IMR-90 (cell line): ENCODE measurements around the gene ADAM12. TPM values are rescaled to one million over a fixed set of nuclear protein-coding genes. Genes with fewer than 3 reads are reported as not detected.
A peak's percentile ranks its signal among the peaks of the same experiment; 100 is the strongest.

Experiments
- ATAC-seq: fragments of 200-7000 bp; cut with Tn5 transposase; 2 replicates; pipeline ENCODE4 v1.9.1; 2020; ENCODE audit warnings: low read depth, mild to moderate bottlenecking, moderate library complexity
- BruUV-seq: library from RNA; stranded (reverse); fragments of 400-500 nt; replicated peaks from 2 replicates; lab custom pipeline; 2021; lab: Mats Ljungman, UMichigan
- CTCF ChIA-PET: fragments of 300-600 bp; formaldehyde crosslinking; extraction: SDS; loops from one replicate; lab custom pipeline; 2021; ENCODE audit warnings: antibody characterized with exemption; lab: Yijun Ruan, JAX
- POLR2A ChIA-PET: fragments of 300-600 bp; sonication (Branson Sonifier 250); formaldehyde crosslinking; loops from one replicate; lab custom pipeline; 2022; ENCODE audit warnings: antibody characterized with exemption; ENCODE audit not compliant: unreplicated experiment; lab: Charles Lee
- DNase-seq: peaks from one replicate; pipeline ENCODE4 v3.0.0; 2013
- H2AFZ ChIP-seq: replicated peaks from 2 replicates; pipeline ENCODE3; 2013; ENCODE audit warnings: low read length, mild to moderate bottlenecking; ENCODE audit not compliant: poor library complexity
- H2AK5ac ChIP-seq: 2 replicates; pipeline ENCODE4 v1.6.1; 2013; ENCODE audit warnings: low read depth, low read length, inconsistent platforms
- H2AK9ac ChIP-seq: replicated peaks from 2 replicates; pipeline ENCODE3; 2013; ENCODE audit warnings: mild to moderate bottlenecking, low read depth, low read length, moderate library complexity; ENCODE audit not compliant: poor library complexity
- H2BK120ac ChIP-seq: 2 replicates; pipeline ENCODE4 v1.6.1; 2013; ENCODE audit warnings: low read depth, low read length, inconsistent platforms
- H2BK15ac ChIP-seq: 3 replicates; pipeline ENCODE4 v1.6.1; 2013; ENCODE audit warnings: low read depth, low read length, inconsistent platforms
- H2BK20ac ChIP-seq: 2 replicates; pipeline ENCODE4 v1.6.1; 2013; ENCODE audit warnings: low read depth, mild to moderate bottlenecking, inconsistent platforms, low read length, moderate library complexity
- H2BK5ac ChIP-seq: 2 replicates; pipeline ENCODE4 v1.6.1; 2013; ENCODE audit warnings: mild to moderate bottlenecking, low read depth, low read length, inconsistent platforms; ENCODE audit not compliant: poor library complexity, severe bottlenecking
- H3K14ac ChIP-seq: replicated peaks from 2 replicates; pipeline ENCODE4 v1.6.1; 2013; ENCODE audit warnings: low read depth, low read length, inconsistent platforms
- H3K18ac ChIP-seq: 2 replicates; pipeline ENCODE4 v1.6.1; 2013; ENCODE audit warnings: low read depth, low read length, control low read depth
- H3K23ac ChIP-seq: 2 replicates; pipeline ENCODE4 v1.6.1; 2013; ENCODE audit warnings: low read depth, low read length, inconsistent platforms
- H3K27ac ChIP-seq: 2 replicates; pipeline ENCODE4 v1.5.1; 2013; ENCODE audit warnings: mild to moderate bottlenecking, control low read depth, low read length; ENCODE audit not compliant: insufficient read depth
- H3K27me3 ChIP-seq: 2 replicates; pipeline ENCODE4 v1.6.1; 2013; ENCODE audit warnings: low read length; ENCODE audit not compliant: control insufficient read depth, insufficient read depth
- H3K36me3 ChIP-seq: 2 replicates; pipeline ENCODE4 v1.6.1; 2013; ENCODE audit warnings: low read length, mixed read lengths; ENCODE audit not compliant: control insufficient read depth, insufficient read depth
- H3K4ac ChIP-seq: 2 replicates; pipeline ENCODE4 v1.6.1; 2013; ENCODE audit warnings: low read depth, low read length, inconsistent platforms
- H3K4me1 ChIP-seq: 2 replicates; pipeline ENCODE4 v1.6.1; 2013; ENCODE audit warnings: low read length, mixed read lengths; ENCODE audit not compliant: control insufficient read depth, insufficient read depth
- H3K4me2 ChIP-seq: 2 replicates; pipeline ENCODE4 v1.6.1; 2013; ENCODE audit warnings: low read depth, mild to moderate bottlenecking, control low read depth, low read length, moderate library complexity
- H3K4me3 ChIP-seq: 2 replicates; pipeline ENCODE4 v1.5.1; 2013; ENCODE audit warnings: low read depth, mild to moderate bottlenecking, control low read depth, low read length, moderate library complexity; ENCODE audit not compliant: insufficient read depth
- H3K56ac ChIP-seq: 2 replicates; pipeline ENCODE4 v1.6.1; 2013; ENCODE audit warnings: low read length, inconsistent platforms; ENCODE audit not compliant: insufficient read depth; ENCODE audit errors: extremely low read depth
- H3K79me1 ChIP-seq, 2 experiments: 2 replicates each; pipeline ENCODE4 v1.6.1; 2013; ENCODE audit warnings: low read length in 2 of 2, inconsistent platforms in 1 of 2, low read depth in 1 of 2
- H3K9ac ChIP-seq: 2 replicates; pipeline ENCODE4 v1.6.1; 2013; ENCODE audit warnings: low read depth, low read length, control low read depth
- H3K9me1 ChIP-seq: 2 replicates; pipeline ENCODE4 v1.6.1; 2013; ENCODE audit warnings: low read length, inconsistent platforms; ENCODE audit not compliant: insufficient read depth
- H3K9me3 ChIP-seq: 2 replicates; pipeline ENCODE4 v1.6.1; 2013; ENCODE audit warnings: low read length; ENCODE audit not compliant: control insufficient read depth, insufficient read depth
- H4K20me1 ChIP-seq: 2 replicates; pipeline ENCODE4 v1.6.1; 2013; ENCODE audit warnings: low read length, inconsistent platforms; ENCODE audit not compliant: insufficient read depth
- H4K5ac ChIP-seq: 2 replicates; pipeline ENCODE4 v1.6.1; 2013; ENCODE audit warnings: mild to moderate bottlenecking, low read depth, low read length, control low read depth
- H4K8ac ChIP-seq, 2 experiments: 2 replicates each; pipeline ENCODE4 v1.6.1; 2013; ENCODE audit warnings: low read depth in 2 of 2, low read length in 2 of 2, control low read depth in 1 of 2, inconsistent platforms in 1 of 2
- H4K91ac ChIP-seq: 2 replicates; pipeline ENCODE4 v1.6.1; 2013; ENCODE audit warnings: low read depth, low read length, inconsistent platforms; ENCODE audit not compliant: insufficient read depth
- CEBPB ChIP-seq: IDR thresholded peaks from 2 replicates; pipeline ENCODE4 v1.6.1; 2012; ENCODE audit warnings: low read depth, low read length, improper control_type of control experiment
- FOS ChIP-seq: fragments of 150-350 bp; IDR thresholded peaks from 2 replicates; pipeline ENCODE4 v1.6.1; 2016; ENCODE audit warnings: low read depth, low read length
- MAFK ChIP-seq: IDR thresholded peaks from 2 replicates; pipeline ENCODE4 v1.6.1; 2012; ENCODE audit warnings: low read depth, low read length, improper control_type of control experiment
- MXI1 ChIP-seq: IDR thresholded peaks from 2 replicates; pipeline ENCODE4 v1.6.1; 2012; ENCODE audit warnings: low read depth, mild to moderate bottlenecking, low read length, moderate library complexity, borderline replicate concordance
- NFE2L2 ChIP-seq: fragments of 150-350 bp; IDR thresholded peaks from 2 replicates; pipeline ENCODE4 v1.6.1; 2016; ENCODE audit warnings: low read depth, mild to moderate bottlenecking, low read length
- POLR2A ChIP-seq: IDR thresholded peaks from 2 replicates; pipeline ENCODE4 v1.6.1; 2012; ENCODE audit warnings: mild to moderate bottlenecking, low read depth, low read length
- RAD21 ChIP-seq: IDR thresholded peaks from 2 replicates; pipeline ENCODE4 v1.6.1; 2012; ENCODE audit warnings: low read length, improper control_type of control experiment
- RCOR1 ChIP-seq: IDR thresholded peaks from 2 replicates; pipeline ENCODE4 v1.6.1; 2012; ENCODE audit warnings: mild to moderate bottlenecking, low read length, improper control_type of control experiment; ENCODE audit not compliant: insufficient replicate concordance
- RFX5 ChIP-seq: IDR thresholded peaks from 2 replicates; pipeline ENCODE4 v1.8.0; 2012; ENCODE audit warnings: low read depth, mild to moderate bottlenecking, low read length, moderate library complexity
- SMC3 ChIP-seq: fragments of 150-350 bp; IDR thresholded peaks from 2 replicates; pipeline ENCODE4 v1.6.1; 2016; ENCODE audit warnings: low read depth, mild to moderate bottlenecking, antibody characterized with exemption, low read length, moderate library complexity
- WGBS, 2 experiments: methylation state at CpG; one replicate each; pipeline versions ENCODE4 v1.1.5 to v1.1.7; 2013; ENCODE audit warnings: missing lambda C conversion rate in 2 of 2; ENCODE audit not compliant: insufficient read length in 1 of 2; ENCODE audit errors: extremely low coverage in 2 of 2; 5-methylcytosine and 5-hydroxymethylcytosine counted together
- dilution Hi-C: fragments of 300-500 bp; cut with HindIII; formaldehyde crosslinking; loops from one replicate; pipeline ENCODE4 v1.14.3; 2018; ENCODE audit warnings: low sequenced_read_pairs; ENCODE audit not compliant: unreplicated experiment
- in situ Hi-C: fragments of 300-500 bp; cut with MboI; formaldehyde crosslinking; loops from 3 replicates; pipeline ENCODE4 v1.14.3; 2019; ENCODE audit warnings: low sequenced_read_pairs, inconsistent platforms, mixed read lengths
- intact Hi-C: fragments of 100-400 bp; cut with micrococcal nuclease; formaldehyde crosslinking; loops from 2 replicates; pipeline ENCODE4 v1.10.0; 2022
- polyA plus RNA-seq, 3 experiments: library from polyadenylated mRNA; depleted of rRNA; stranded (reverse); fragments of >200 nt; gene quantifications; 2 replicates each; pipeline ENCODE4 v1.2.3, GENCODE V29; 2012; ENCODE audit warnings: low replicate concordance in 1 of 3
- total RNA-seq: library from RNA; depleted of rRNA; stranded (reverse); fragments of >200 nt; gene quantifications from 2 replicates; pipeline ENCODE4 v1.2.3, GENCODE V29; 2012
- TF ChIP-seq, protein P1 (sequence below): fragments of 150-350 bp; IDR thresholded peaks from 2 replicates; pipeline ENCODE4 v1.6.1; 2017; ENCODE audit warnings: mild to moderate bottlenecking, antibody characterized with exemption, low read length, low read depth
- TF ChIP-seq, protein P2 (sequence below): conservative IDR thresholded peaks from 2 replicates; pipeline ENCODE4 v1.5.1; 2012; ENCODE audit warnings: mild to moderate bottlenecking, low read depth, low read length, improper control_type of control experiment
- TF ChIP-seq, protein P3 (sequence below): fragments of 150-350 bp; IDR thresholded peaks from 2 replicates; pipeline ENCODE4 v1.6.1; 2016; ENCODE audit warnings: low read depth, mild to moderate bottlenecking, low read length, moderate library complexity, borderline replicate concordance

ADAM12 gene
- total and polyA plus RNA-seq, 2 of the 4 experiments (the other 2 are of a cell fraction) = 9.6 to 10.2 TPM

DNA sequence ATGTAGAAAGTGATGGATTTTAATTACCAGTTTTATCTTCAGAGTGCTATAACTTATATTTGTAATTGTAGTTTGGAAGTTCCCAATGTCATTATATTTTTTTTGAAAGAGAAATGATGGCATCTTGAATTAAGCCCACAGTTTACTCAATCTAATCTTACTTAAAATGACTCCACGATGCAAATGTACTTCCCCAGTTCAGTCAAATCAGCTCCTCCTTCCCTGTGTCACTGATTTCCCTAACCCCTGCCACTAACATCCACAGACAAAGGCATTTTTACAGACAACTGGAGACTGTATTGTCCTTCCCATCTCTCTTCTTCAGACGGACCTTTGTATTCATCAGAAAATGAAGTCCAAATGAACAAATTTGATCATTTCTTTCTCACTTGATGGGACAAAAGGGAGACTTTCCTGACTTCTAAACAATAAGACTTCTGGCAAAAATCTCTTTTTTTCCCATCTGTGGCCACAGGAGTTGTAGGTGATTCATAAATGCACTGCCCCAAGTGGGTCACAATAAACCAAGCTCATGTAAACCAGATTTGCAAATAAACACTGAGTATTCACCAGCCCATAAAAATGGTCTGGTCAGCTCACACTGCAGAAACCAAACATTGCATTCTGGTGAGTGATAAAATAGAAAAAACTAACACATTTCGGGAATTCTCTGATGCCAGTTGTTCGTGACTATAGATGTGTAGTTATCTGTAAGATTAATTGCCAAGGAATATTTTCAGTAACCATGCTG is 329.0 kb downstream of the ADAM12 start:
- H3K4me3 ChIP-seq = no peak overlapping the region
- 0 out of 2 replicates have a peak overlapping the region, but pooled peaks have one; percentile 40 for H3K56ac ChIP-seq
- POLR2A ChIA-PET = interaction anchor here (0.5 kb wide), 1 partner anchor 150 kb away, joined by 3 read pairs; no protein-coding TSS in a partner anchor
- peak overlapping the region; percentile 63 for H2BK5ac ChIP-seq
- no peaks in the 10 kb centered on the region for H3K36me3 ChIP-seq
- DNase-seq (peak; percentile 93), ATAC-seq (peak; percentile 45)
- peak overlapping the region; percentile 24; the same call in 1 of the 3 replicates for H2BK15ac ChIP-seq
- H3K23ac ChIP-seq = no peak overlapping the region
- 0 out of 4 replicates have a peak overlapping the region, but pooled peaks of 1 of the 2 experiments have one; percentile 13 for H4K8ac ChIP-seq
- H3K18ac ChIP-seq = peak overlapping the region; percentile 77; the same call in 1 of the 2 replicates
- H2BK20ac ChIP-seq = 0 out of 2 replicates have a peak overlapping the region, but pooled peaks have one; percentile 52
- H3K9me3 ChIP-seq = peaks cover 3% of the 10 kb centered on the region; the same call in 1 of the 2 replicates
- peak overlapping the region; percentile 56 for H4K91ac ChIP-seq
- peaks cover 26% of the 10 kb centered on the region for H3K4me1 ChIP-seq
- peak overlapping the region; percentile 15; the same call in 1 of the 2 replicates for H2AK5ac ChIP-seq
- peaks cover 18% of the 10 kb centered on the region for H3K27me3 ChIP-seq
- peak overlapping the region; percentile 59 for H2BK120ac ChIP-seq
- no peak overlapping the region for H4K5ac ChIP-seq
- in situ Hi-C loops = no loop called here
- H3K14ac ChIP-seq = no peak overlapping the region; the same call in 1 of the 2 replicates
- H3K79me1 ChIP-seq = no peaks in the 10 kb centered on the region
- dilution Hi-C loops = no loop called here
- no TSS peak for BruUV-seq
- no peak overlapping the region for H2AK9ac ChIP-seq
- peak overlapping the region; percentile 51 for H3K4ac ChIP-seq
- peak overlapping the region; percentile 36; the same call in 1 of the 2 replicates for H3K4me2 ChIP-seq
- no peak overlapping the region for H3K9ac ChIP-seq
- CTCF ChIA-PET = interaction anchor here (0.7 to 1.0 kb wide), 2 partner anchors 17 to 21 kb away, joined by 3 read pairs; no protein-coding TSS in a partner anchor
- 0% methylated on average over 1 of the region's 4 CpGs; no CpG with 5 or more reads in 1 of the 2 experiments for WGBS, 2 experiments
- intact Hi-C loops = no loop called here
- no peak overlapping the region for H2AFZ ChIP-seq
- peaks cover 28% of the 10 kb centered on the region for H3K9me1 ChIP-seq
- H4K20me1 ChIP-seq = no peaks in the 10 kb centered on the region
- no peak overlapping the region for H3K27ac ChIP-seq
- TF ChIP-seq RAD21 (no peak), FOS (peak; percentile 84), RCOR1 (no peak), MAFK (no peak; the same call in 1 of the 2 replicates), CEBPB (no peak), SMC3 (0 out of 2 replicates have a peak, but pooled peaks have one; percentile 19), MXI1 (no peak), RFX5 (no peak), POLR2A (no peak; the same call in 1 of the 2 replicates), NFE2L2 (no peak)
- TF ChIP-seq, protein P1, sequence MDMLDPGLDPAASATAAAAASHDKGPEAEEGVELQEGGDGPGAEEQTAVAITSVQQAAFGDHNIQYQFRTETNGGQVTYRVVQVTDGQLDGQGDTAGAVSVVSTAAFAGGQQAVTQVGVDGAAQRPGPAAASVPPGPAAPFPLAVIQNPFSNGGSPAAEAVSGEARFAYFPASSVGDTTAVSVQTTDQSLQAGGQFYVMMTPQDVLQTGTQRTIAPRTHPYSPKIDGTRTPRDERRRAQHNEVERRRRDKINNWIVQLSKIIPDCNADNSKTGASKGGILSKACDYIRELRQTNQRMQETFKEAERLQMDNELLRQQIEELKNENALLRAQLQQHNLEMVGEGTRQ = no peak
- TF ChIP-seq, protein P2, sequence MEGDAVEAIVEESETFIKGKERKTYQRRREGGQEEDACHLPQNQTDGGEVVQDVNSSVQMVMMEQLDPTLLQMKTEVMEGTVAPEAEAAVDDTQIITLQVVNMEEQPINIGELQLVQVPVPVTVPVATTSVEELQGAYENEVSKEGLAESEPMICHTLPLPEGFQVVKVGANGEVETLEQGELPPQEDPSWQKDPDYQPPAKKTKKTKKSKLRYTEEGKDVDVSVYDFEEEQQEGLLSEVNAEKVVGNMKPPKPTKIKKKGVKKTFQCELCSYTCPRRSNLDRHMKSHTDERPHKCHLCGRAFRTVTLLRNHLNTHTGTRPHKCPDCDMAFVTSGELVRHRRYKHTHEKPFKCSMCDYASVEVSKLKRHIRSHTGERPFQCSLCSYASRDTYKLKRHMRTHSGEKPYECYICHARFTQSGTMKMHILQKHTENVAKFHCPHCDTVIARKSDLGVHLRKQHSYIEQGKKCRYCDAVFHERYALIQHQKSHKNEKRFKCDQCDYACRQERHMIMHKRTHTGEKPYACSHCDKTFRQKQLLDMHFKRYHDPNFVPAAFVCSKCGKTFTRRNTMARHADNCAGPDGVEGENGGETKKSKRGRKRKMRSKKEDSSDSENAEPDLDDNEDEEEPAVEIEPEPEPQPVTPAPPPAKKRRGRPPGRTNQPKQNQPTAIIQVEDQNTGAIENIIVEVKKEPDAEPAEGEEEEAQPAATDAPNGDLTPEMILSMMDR = no peak
- TF ChIP-seq, protein P3, sequence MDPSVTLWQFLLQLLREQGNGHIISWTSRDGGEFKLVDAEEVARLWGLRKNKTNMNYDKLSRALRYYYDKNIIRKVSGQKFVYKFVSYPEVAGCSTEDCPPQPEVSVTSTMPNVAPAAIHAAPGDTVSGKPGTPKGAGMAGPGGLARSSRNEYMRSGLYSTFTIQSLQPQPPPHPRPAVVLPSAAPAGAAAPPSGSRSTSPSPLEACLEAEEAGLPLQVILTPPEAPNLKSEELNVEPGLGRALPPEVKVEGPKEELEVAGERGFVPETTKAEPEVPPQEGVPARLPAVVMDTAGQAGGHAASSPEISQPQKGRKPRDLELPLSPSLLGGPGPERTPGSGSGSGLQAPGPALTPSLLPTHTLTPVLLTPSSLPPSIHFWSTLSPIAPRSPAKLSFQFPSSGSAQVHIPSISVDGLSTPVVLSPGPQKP = no peak
